ENCODE results near the gene TSPAN18.

TSPAN18 gene

GRCh38 chr11:44849424-44849823 lies 122.7 kb downstream of the TSPAN18 start:
- peaks cover 4% of the 10 kb centered on the region for H3K4me1 ChIP-seq (ENCODE audit: insufficient read depth, low read length, poor library complexity, severe bottlenecking)
- H3K27me3 ChIP-seq (ENCODE audit: insufficient read depth, low read length, poor library complexity, severe bottlenecking) = no peaks in the 10 kb centered on the region
- no peaks in the 10 kb centered on the region for H3F3A ChIP-seq (ENCODE audit: low read depth)
- no peak overlapping the region for H3K9ac ChIP-seq (ENCODE audit: low read depth, low read length, poor library complexity, severe bottlenecking)
- H3K4me3 ChIP-seq (ENCODE audit: low read length, poor library complexity, severe bottlenecking) = no peak overlapping the region
- H3K36me3 ChIP-seq (ENCODE audit: insufficient read depth, low read length) = no peaks in the 10 kb centered on the region
- H3K79me2 ChIP-seq (ENCODE audit: insufficient read depth, low read length) = no peaks in the 10 kb centered on the region
- H3K9me3 ChIP-seq (ENCODE audit: insufficient read depth, low read depth, low read length) = peaks cover under 1% of the 10 kb centered on the region; the same call in 1 of the 2 replicates
- no peak overlapping the region for H2AFZ ChIP-seq (ENCODE audit: low read length)
- H3K4me2 ChIP-seq (ENCODE audit: low read depth, low read length, poor library complexity, severe bottlenecking) = no peak overlapping the region
- H4K20me1 ChIP-seq (ENCODE audit: insufficient read depth, low read length, poor library complexity, severe bottlenecking) = no peaks in the 10 kb centered on the region
- H3K9me2 ChIP-seq (replicated peaks; ENCODE audit: low read depth, low read length) = no peaks in the 10 kb centered on the region
- no peak for TF ChIP-seq EZH2phosphoT487 (IDR thresholded peaks at IDR 0.05; ENCODE audit: borderline replicate concordance)
- no peak for TF ChIP-seq CTCF (conservative IDR thresholded peaks at IDR 0.05; ENCODE audit: low read length)

DNA sequence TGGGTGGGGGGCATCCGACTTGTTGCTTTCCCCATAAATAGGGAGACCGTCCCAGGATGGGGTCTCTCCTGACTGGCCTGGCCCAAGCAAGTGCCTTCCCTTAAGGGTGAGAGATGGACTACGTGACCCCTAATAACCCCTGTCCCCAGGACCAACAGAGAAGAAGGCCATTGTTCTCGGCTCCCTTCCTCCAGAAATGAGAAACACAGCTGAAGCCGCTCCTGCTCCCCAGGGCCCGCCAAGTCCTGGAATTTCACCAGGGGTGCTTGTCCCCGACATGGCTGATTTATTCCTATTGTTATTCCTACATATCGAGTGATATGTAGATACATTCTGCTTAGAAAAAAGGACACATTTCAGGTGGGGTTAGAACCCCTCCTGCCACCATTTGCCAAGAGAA lies 123.2 kb downstream of the TSPAN18 start:
- H4K20me1 ChIP-seq (ENCODE audit: insufficient read depth, low read length, poor library complexity, severe bottlenecking) = no peaks in the 10 kb centered on the region
- peaks cover 4% of the 10 kb centered on the region for H3K4me1 ChIP-seq (ENCODE audit: insufficient read depth, low read length, poor library complexity, severe bottlenecking)
- H3K4me2 ChIP-seq (ENCODE audit: low read depth, low read length, poor library complexity, severe bottlenecking) = no peak overlapping the region
- no peak overlapping the region for H3K4me3 ChIP-seq (ENCODE audit: low read length, poor library complexity, severe bottlenecking)
- H3F3A ChIP-seq (ENCODE audit: low read depth) = no peaks in the 10 kb centered on the region
- H3K27me3 ChIP-seq (ENCODE audit: insufficient read depth, low read length, poor library complexity, severe bottlenecking) = no peaks in the 10 kb centered on the region
- H3K9me2 ChIP-seq (replicated peaks; ENCODE audit: low read depth, low read length) = no peaks in the 10 kb centered on the region
- no peaks in the 10 kb centered on the region for H3K79me2 ChIP-seq (ENCODE audit: insufficient read depth, low read length)
- no peak overlapping the region for H2AFZ ChIP-seq (ENCODE audit: low read length)
- TF ChIP-seq CTCF (conservative IDR thresholded peaks at IDR 0.05; ENCODE audit: low read length) (no peak), EZH2phosphoT487 (IDR thresholded peaks at IDR 0.05; ENCODE audit: borderline replicate concordance) (no peak)
- no peak overlapping the region for H3K9ac ChIP-seq (ENCODE audit: low read depth, low read length, poor library complexity, severe bottlenecking)
- no peaks in the 10 kb centered on the region for H3K9me3 ChIP-seq (ENCODE audit: insufficient read depth, low read depth, low read length)
- H3K36me3 ChIP-seq (ENCODE audit: insufficient read depth, low read length) = no peaks in the 10 kb centered on the region

DNA sequence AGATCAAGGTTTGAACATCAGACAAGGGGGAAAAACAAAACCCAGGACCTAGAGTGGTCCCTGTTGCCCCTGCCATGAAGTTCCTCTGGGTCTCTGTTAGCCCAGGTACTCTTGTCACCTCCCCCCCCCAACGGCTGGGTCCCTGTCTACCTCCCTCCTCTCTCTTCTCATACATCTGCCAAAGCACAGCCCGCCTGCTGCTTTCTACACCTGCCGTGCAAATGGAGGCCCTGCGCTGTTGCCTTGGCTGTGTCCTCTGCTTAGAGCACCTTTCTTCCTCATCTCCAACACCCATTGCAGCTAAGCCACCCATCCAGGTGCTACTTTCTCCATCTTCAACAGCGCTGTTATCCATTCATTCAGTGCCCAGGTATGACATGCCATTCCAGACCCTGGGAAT lies 124.7 kb downstream of the TSPAN18 start:
- H3K4me3 ChIP-seq (ENCODE audit: low read length, poor library complexity, severe bottlenecking) = no peak overlapping the region
- no peaks in the 10 kb centered on the region for H3F3A ChIP-seq (ENCODE audit: low read depth)

More for the DNA sequence above, 124.7 kb downstream of the TSPAN18 start:
- TF ChIP-seq EZH2phosphoT487 (IDR thresholded peaks at IDR 0.05; ENCODE audit: borderline replicate concordance) (no peak), CTCF (conservative IDR thresholded peaks at IDR 0.05; ENCODE audit: low read length) (no peak)
- Histone ChIP-seq H4K20me1 (ENCODE audit: insufficient read depth, low read length, poor library complexity, severe bottlenecking) (no peaks in the 10 kb centered on the region), H2AFZ (ENCODE audit: low read length) (no peak overlapping the region), H3K4me1 (ENCODE audit: insufficient read depth, low read length, poor library complexity, severe bottlenecking) (peaks cover 4% of the 10 kb centered on the region), H3K79me2 (ENCODE audit: insufficient read depth, low read length) (no peaks in the 10 kb centered on the region), H3K9me3 (ENCODE audit: insufficient read depth, low read depth, low read length) (no peaks in the 10 kb centered on the region), H3K4me2 (ENCODE audit: low read depth, low read length, poor library complexity, severe bottlenecking) (no peak overlapping the region), H3K9me2 (replicated peaks; ENCODE audit: low read depth, low read length) (no peaks in the 10 kb centered on the region), H3K27me3 (ENCODE audit: insufficient read depth, low read length, poor library complexity, severe bottlenecking) (no peaks in the 10 kb centered on the region), H3K36me3 (ENCODE audit: insufficient read depth, low read length) (no peaks in the 10 kb centered on the region), H3K9ac (ENCODE audit: low read depth, low read length, poor library complexity, severe bottlenecking) (no peak overlapping the region)
